Cardiac septum (tissue), 1 donor: Measurements from ENCODE around the gene BSN. TPM values are rescaled to one million over a fixed set of nuclear protein-coding genes. Genes with fewer than 3 reads are reported as not detected.
"Not testable (repeated sequence)": the region's sequence is repeated elsewhere in the genome, so short reads cannot be mapped to it uniquely, and the experiment has no call there.

ENCODE experiments used
- DNase-seq: peaks from one replicate; pipeline ENCODE4 v3.0.0-alpha.2; 2020; ENCODE audit warnings: low spot score
- intact Hi-C: fragments of 100-400 bp; cut with DNase I; formaldehyde crosslinking; loops from one replicate; pipeline ENCODE4 v1.14.0; 2022
- total RNA-seq: library from RNA; stranded (reverse); fragmentation: NEBNext Ultra II Directional; extraction: Animal tissue kit (Norgen Biotek cat#: 25700); gene quantifications from one replicate; pipeline ENCODE4 v1.2.1, GENCODE V29; 2021
- donor health status: DM: no; HTN: no; CAD: no.

The BSN gene
- total RNA-seq, 1 donor from 2014 or later = 1.00 TPM

DNA sequence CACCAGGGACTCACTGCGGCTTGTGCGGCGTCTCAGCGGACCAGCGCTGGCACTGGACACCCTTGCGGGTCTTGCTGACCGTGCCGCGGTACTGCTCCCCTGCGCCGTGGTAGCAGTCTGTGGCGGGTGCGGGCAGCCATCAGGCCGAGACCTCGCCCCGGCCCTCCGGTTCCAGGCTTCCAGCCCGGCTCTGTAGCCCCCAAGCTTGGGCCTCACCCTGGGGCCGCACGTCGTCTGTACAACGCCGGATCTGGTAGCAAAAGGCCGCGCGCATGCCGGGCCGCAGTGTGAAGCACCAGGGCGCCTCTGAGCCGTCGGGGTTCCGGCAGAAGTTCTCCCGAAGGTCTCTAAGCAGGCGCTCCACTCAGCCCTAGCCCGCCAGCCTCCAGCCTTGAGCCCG is 131.6 kb downstream of the BSN start:
- DNase-seq, intact Hi-C loops: not testable (repeated sequence)

DNA sequence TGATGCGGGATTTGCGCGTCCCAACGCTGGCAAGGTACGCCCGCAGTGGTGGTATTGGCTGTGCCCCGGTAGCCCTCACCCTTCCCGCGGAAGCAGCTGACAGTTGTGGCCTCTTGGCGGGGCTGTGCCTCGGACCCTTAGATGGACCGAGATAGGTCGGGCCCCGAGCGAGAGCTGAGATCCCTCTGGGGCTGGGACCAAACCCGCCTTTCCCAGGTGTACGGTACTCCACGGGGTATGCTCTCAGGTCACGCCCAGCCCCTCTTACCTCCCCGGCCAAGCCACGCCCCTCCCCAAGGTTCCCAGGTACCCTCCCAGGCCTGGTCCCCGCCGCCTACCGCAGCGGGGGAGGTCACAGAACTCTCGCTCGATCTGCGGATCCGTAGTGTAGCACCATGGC is 132.1 kb downstream of the BSN start:
- DNase-seq, intact Hi-C loops: not testable (repeated sequence)

DNA sequence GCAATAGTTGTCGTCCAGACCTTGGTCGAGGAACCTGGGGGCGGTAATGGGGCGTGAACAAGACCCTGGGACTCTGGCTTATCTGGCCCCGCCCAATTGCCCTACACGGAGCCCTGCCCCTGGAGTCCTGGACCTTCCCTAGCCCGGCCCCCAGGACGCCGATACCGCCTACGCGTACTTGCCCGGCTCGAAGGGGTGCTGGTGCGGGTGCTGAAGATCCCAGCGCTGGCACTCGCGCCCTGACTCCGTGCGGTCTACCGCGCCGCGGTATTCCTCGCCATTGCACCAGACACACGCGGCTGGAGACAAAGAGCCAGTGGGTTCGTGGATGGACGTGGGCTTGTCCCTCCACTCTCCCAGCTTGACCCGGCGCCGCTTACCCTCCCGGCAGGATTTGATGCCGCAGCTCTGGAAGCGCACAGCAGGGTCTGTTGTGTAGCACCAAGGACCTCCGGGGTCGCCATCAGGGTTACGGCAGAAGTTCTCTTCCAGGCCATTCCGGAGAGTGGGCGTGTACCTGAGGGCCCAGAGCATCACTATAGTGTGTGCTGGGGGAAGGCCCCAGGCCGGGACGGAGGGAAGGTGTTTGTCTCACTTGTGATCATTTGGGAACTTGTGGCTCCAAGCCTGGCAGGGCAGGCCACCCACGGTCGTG is 132.6 kb downstream of the BSN start:
- intact Hi-C loops, DNase-seq: not testable (repeated sequence)

DNA sequence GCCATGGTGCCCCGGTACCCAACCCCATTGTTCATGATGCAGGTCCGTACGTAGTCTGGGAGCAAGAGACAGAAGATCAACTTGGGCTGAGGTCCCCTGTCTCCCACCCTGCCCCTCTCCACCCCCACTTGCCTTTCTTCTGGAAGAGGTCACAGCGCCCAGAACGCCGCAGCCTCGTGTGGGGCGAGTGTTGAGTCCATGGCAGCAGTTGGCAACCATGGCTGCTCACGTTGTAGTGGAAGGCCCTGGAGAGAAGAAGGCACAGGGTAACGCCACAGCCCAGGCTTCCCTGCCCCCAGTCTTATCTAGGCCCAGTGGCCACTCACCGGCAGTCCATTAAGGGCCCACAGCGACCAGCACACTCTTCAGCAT is 133.1 kb downstream of the BSN start:
- intact Hi-C loops, DNase-seq: not testable (repeated sequence)

DNA sequence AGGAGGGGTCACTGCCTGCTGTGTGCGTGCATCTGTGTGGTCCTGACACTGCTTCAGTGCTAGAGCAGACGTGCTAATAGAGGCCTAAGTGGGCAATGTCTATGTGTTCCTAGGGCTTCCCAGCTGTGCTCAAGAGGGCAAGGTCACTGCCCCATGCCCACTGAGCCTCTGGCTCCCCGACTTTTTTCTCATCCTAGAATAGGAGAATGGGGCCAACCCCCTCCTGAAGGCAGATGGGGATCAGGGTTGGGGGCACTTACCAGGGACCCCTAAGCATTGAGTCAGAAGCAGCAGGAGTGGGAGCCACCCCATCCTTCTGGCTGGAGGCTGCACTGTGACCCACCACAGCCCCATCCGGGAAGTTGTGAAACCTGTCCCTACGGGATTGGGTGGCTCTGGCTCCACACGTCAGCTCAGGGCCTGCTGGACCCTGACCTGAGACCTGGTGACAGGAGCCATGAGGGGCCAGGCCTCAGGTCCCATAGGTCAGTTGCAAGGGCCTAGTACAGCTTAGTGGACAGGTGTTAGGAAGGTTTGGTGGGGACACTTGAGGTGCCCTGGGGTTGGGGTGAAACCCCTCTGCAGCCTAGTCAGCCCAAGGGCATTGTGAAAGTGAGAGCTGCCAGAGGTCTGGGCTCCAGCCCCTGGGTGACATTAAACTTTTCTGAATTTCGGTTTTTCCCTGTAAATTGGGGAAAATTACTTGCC is 134.2 kb downstream of the BSN start:
- intact Hi-C loops = not testable (repeated sequence)

DNA sequence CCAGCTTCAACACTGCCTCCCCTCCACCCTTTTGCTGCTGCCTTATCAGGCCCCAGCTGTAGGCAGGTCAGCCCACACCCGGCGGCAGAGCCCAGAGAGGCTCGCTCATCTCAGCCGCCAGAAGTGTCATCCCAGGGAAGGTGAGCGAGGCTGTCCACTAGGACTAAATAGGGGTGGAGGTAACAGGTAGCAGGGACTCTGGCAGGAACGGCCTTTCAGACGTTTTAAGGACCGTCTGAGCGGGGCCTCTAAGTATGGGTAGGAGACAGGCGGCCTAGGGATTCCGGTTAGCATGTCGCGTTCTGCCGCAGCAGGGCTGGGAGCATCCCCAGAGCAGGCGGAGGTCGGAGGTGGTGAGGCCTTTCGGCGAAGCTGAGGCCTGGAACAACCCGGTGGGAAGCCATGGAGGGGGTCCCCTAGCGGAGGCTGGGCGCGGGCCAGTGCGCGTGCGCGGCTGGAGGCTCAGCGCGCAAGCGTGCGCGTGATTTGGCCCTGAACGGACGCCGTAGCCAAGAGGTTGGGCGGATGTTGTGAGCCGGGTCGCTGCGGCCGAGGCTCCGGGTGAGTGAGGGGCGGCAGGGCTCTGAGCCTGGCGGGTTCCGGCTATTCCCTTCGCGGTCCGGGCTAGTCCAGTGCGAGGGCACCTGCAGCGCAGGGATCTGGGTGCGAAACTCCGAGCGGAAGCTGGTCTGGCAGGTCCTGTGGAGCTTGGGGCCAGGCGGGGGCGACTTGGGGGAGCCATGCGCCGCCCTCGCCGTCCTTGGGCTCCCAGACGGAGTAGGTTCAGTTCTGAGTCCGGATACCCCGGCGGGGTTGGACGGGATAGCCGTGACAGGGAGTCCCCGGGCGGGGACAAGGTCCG is 135.0 kb downstream of the BSN start, which contains the start of the genes MST1 and RNF123:
MST1 (minus strand) TSS at position 429 of the 862 bp plus-strand sequence. CDS start 783 bp downstream, outside the sequence.
RNF123 (plus strand) TSS at position 512 of the 862 bp plus-strand sequence. CDS start 1,609 bp downstream, outside the sequence.
- peak; percentile 95 for DNase-seq
- intact Hi-C loops = no loop called here

More for the DNA sequence above, 134.2 kb downstream of the BSN start:
- DNase-seq = not testable (repeated sequence)

DNA sequence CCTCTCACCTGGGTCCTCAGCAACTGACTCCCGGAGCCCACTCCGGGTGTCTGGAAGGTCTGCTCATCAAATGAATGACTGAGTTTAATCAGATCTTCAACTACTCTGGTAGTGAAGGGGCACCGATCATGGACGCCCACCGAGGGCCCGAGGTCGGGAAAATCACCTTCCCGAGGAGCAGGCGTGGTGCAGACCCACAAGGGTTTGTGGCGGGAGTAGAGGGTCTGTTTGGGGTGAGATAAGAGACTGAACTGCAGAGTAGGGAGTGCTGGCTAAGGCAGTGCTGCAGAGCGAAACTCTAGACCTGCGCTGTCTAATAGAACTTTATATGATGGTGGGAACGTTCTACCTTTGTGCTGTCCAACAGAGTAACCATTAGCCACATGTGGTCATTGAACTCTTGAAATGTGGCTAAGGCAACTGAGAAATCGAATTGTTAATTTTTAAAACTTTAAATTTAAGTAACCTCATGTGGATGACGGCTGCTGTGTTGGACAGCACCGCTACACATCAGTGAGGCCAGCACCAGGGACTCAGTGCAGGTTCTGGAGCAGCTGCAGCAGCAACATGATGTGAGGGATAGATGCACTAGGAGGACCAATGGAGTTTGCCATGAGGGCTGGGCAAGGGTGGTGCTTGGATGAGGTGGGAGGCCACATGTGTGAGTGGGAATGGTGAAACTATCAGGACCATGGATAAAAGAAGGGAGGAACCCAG is 135.8 kb downstream of the BSN start:
- intact Hi-C loops, DNase-seq: not testable (repeated sequence)

DNA sequence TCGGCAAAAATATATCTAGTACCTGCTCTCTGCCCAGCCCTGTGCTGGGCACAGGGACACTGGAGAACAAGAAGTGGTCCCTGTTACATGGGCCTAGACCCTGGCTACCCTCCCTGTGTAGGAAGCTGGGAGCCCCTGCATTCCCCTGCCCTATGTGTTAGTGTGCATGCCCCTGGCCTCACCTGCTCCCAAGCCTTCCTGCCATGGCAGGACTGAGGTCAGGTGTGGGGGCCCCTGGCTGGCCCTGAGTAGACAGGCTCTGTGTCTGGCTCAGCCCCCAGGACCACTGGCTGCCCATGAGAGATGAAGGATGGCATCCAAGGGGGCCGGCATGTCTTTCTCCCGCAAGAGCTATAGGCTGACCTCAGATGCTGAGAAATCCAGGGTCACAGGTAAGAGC is 136.6 kb downstream of the BSN start:
- DNase-seq, intact Hi-C loops: not testable (repeated sequence)

DNA sequence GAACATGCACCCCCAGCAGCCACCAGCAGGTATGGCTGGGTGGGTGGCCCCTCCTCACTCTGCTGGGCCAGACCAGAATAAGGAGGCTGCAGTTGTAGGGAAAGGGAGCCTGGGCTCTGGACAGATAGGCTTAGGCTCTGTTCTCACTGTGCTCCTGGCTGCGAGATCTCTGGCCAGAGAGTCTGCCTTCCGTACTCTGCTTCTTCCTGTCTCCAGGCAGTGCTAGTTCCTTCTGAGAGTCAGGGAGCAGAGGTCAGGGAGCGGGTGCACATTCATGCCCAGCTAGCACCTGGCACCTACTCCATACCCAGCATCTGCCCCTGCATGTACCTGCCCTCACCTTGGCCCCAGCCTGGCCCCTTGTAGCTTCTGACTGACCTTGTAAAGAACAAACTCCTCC is 137.2 kb downstream of the BSN start:
- DNase-seq, intact Hi-C loops: not testable (repeated sequence)

DNA sequence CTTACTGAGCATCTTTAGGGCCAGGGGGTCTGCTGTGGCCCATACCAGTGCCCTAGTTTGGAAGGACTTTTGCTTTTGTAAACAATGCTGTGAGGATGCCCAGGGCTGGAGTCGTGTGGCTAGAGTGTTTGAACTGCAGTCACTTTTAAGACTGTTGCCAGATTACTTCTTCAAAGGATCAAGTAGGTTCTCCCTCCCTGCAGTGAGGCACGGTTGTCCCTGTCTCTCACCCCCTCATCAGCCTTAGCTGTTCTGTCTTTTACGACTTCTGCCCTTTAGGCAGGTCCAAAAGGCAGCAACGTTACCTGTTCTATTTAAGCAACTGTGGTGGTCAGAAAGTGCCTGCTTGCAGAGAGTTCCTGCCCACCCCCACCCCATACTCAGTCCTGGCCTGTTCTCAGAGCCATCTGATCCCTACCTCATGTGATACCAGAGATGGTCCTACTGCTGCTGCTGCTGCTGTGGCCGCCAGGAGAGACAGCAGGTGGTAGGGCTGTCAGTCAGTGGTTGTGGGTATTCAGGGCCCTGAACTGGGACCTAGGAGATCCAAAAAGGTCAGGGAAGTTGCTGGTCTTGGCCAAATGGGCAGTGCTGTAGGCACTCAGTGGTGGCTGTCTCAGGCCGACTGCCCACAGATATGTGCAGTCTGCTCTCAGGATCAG is 140.3 kb downstream of the BSN start:
- DNase-seq, intact Hi-C loops: not testable (repeated sequence)

DNA sequence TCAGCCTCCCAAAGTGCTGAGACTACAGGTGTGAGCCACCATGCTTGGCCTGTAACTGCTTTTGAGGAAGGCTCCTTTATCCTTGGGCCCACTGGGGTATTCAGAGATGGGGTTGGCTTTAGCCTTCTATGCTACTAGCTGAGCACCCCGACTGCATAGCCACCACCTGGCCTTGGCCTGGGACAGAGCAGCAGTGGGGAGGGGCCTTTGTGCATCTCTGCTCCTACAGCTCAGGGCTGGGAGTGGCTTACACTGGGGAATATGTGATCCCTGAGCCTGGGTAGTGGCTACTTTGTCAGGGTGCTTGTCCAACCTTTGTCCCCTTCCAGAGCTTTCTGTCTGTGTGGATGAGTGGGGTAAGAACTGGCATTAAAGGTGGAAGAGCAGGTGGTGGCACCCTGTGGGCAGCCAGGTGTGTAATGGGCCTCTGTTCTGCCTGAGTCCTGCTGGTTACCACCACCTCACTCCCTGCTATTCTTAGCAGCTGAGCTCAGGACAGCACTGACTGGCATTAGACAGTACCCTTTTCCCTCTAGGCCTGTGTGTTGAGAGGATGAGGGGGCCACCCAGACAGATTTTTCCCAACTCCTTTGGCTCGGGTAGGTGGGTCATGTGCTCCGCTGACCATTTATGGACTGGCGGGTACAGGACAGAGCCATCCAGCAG is 141.2 kb downstream of the BSN start:
- intact Hi-C loops, DNase-seq: not testable (repeated sequence)

DNA sequence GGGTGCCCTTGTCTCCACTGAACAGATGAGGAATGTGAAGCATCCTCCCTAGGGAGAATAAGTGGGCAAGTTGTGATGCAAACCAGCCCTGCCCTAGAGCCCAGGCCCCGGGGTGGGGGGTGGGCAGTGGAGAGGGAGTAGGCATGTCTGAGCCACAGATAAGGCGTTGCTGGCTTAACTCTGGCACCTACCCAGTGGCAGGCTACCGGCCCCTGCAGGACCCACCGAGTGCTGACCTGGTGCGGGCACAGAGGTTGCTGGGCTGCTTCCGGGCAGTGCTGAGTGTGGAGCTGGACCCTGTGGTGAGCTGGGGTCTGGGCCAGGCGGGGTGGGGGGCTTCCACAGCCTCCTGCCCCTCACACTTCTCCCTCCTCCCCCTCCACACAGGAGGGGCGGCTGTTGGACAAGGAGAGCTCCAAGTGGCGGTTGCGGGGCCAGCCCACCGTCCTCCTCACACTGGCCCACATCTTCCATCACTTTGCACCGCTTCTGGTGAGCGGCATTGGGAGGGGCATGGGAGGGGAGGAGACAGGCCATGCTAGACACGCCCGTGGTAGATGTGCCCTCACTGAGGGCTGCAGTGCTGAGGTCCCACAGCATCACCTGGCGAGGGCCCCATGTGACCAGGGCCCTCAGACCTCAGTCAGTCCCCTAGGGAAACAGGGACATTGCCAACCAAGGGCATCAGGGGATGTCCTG is 145.2 kb downstream of the BSN start:
- intact Hi-C loops = no loop called here

DNA sequence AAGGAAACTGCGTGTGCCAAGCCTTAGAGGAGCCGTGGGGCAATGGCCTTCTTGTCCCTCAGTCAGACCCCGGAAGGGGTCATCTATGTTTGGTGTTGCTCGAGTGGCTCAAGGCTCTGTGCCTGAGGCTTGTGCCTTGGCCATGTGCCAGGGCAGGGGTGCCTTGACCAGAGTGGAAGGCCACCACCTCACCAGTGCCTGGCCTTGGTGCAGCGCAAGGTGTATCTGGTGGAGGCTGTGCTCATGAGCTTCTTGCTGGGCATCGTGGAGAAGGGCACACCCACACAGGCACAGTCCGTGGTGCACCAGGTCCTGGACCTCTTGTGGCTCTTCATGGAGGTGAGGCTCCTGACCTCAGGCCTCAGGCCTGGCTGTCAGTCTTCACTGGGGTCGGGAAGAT is 145.7 kb downstream of the BSN start:
- intact Hi-C loops = loop anchor here (5.0 kb wide), 1 partner anchor 137 kb away; no protein-coding TSS in a partner anchor

More for the DNA sequence above, 145.2 kb downstream of the BSN start:
- DNase-seq = no peak

DNA sequence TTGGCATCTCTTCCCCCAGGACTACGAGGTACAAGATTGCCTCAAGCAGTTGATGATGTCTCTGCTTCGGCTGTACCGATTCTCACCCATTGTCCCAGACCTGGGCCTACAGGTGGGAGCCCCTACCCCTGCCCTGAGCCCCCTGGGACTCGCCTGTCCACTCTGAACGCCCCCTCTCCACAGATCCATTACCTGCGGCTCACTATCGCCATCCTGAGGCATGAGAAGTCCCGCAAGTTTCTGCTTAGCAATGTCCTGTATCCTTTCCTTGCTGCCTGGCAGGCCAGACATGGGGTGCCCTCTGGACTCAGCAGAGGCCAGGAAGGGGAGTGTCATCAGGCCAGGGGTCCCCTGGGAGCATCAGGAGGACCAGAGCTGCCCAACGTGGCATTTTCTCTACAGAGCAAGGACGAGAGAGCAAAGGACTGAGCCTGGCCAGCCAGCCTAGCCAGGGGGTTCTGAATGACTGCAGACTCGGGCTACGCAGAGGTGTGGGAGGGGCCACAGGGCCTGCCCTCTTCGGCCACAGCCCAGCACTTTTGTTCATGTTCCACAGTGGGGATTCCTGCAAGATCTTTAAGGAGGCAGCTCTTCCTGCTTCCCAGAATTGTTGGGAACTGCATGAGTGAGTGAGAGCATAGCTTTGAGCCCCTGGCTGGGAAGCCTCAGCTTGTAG is 146.3 kb downstream of the BSN start:
- no peak for DNase-seq
- intact Hi-C loops = loop anchor here (5.0 kb wide), 1 partner anchor 137 kb away; no protein-coding TSS in a partner anchor

More for the DNA sequence above, 145.7 kb downstream of the BSN start:
- no peak for DNase-seq

DNA sequence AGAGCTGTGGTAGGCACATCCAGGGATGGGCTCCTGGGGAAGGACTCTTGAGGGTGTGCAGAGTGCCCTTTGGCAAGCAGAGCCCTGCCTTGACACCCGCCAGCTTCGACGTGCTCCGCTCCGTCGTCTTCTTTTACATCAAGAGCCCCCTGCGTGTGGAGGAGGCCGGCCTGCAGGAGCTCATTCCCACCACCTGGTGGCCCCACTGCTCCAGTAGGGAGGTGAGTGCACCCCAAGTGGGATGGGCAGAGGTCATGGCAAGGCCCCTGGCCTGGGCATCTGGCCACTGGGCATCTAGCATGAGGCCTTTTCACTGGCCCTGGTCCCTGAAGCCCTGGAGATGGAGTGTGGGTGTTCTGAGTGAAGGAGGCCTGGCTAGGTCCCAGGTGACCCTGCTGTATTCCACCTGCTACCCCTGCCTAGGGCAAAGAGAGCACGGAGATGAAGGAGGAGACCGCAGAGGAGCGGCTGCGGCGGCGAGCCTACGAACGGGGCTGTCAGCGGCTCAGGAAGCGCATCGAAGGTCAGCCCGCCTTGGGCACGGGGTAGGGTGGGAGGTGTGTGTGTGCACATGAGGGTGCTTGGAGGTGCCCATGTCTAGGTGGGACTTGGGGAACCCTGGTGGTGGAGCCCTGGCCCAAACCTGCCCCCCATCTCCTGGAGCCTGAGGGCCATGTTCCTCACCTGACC is 147.3 kb downstream of the BSN start:
- intact Hi-C loops = loop anchor here (5.0 kb wide), 1 partner anchor 136 kb away; no protein-coding TSS in a partner anchor
- no peak for DNase-seq

DNA sequence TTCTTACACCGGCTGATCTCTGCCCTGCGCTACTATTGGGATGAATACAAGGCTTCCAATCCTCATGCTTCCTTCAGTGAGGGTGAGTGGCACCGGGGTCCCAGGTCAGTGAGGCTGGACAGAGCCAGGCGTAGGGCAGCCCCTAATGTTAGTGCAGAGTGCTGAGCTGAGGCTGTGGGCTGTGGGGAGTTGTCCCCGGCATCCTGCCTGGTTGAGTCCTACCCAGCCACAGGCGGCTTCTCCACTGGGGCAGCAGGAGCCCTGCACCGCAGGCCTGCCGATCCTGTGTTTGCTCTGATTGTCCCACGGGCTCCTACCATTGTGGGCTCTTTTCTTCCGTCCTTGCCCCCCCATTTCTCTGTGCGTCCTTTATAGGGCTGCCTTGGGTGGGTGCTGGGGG is 148.4 kb downstream of the BSN start:
- intact Hi-C loops = loop anchor here (5.0 kb wide), 1 partner anchor 135 kb away; no protein-coding TSS in a partner anchor
- DNase-seq = no peak
